Activated naive CD4-positive, alpha-beta T cell treated with anti-CD3 and anti-CD28 coated beads, Interleukin-2, amount 10 ng/mL, durations not matched to agents 5 hours and 36 hours (primary cell): ENCODE data around the gene TP53I13. TPM values are rescaled to one million over a fixed set of nuclear protein-coding genes. Genes with fewer than 3 reads are reported as not detected.

ENCODE experiments used
- total RNA-seq, 2 experiments: library from RNA; stranded (reverse); gene quantifications; one replicate each; pipeline ENCODE4 v1.2.3, GENCODE V29; 2021

Gene TP53I13, protein sequence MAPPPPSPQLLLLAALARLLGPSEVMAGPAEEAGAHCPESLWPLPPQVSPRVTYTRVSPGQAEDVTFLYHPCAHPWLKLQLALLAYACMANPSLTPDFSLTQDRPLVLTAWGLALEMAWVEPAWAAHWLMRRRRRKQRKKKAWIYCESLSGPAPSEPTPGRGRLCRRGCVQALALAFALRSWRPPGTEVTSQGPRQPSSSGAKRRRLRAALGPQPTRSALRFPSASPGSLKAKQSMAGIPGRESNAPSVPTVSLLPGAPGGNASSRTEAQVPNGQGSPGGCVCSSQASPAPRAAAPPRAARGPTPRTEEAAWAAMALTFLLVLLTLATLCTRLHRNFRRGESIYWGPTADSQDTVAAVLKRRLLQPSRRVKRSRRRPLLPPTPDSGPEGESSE
- 100 to 1,000 TPM; 120 TPM for total RNA-seq

DNA sequence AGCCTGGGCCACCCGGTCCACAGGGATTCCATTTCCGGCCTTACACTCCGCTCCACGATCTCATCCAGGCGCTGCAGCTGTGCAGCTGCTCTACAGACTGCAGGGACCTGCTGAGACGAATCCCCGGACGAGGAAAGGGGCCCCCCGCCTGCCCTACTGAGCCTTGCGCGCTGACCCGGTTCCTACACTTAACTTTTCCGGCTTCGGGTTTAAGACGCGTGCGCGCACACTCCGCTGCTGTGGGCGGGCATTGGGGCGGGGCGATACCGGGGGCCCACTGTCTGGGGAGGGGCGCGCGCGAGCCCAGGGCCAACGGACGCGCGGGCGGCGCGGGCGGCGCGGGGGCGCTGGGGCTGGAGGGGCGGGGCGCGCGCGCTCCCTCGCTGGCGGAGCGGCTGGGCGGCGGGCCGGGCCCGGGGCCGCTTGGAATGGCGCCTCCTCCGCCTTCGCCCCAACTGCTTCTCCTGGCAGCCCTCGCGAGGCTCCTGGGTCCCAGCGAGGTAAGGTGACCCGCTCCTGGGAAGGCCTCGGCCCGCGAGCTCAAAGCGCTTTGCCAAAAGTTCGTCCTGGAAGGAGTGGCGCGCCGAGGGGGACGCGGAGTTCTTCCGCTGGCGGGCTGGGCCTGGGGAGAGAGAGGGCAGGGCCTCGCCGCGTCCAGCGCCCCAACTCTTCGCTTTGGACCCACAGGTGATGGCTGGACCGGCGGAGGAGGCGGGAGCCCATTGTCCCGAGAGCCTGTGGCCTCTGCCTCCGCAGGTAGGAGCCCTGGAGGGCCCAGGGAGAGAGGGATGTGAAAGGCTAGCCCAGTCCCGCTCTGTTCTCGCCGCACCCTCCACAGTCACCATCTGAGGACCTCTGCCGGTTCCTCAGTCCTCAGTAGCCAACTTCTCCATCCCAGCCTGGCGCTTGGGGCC, at the start of gene TP53I13:
TSS of gene TP53I13 (plus strand) at position 371 of the 914 bp plus-strand sequence. CDS start at position 429, 58 bp downstream.

DNA sequence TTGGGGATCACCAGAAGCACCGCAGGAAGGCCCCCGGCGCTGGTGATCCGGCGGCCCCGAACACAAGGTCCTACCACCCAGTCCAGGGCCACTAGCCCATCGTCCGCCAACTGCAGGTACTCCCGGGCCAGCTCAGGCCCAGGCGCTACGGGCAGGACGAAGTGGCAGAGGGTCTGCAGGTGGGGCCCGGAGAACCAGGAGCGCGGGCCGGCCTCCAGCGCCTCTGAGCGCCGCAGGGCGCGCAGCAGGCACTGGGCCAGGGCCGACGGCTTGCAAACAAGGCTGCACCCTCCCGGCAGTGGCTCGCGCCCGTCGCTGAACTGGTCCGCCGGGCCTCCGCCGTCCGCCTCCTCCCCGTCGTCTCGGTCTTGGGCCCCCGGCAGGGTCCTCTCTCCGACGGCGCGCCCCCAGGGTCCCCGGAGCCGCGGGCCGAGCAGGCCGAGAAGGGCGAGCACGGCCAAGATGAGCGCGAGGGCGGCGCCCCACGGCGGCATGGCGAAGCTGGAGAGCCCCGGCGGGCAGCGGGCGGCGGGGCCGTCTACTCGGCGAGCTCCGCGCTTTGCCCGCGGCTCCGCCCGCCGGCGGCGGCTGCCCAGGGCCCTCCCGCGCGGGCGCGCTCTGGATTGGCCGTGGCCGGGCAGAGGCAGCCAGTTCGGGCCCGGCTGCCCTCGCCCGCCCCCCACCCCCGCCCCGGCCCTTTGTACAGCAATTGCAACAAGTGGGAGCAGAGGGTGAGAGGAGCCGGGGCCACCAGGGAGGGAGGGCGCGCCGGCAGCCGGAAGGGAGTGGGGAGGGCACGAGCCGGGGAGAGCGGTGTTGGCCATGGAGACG, 1.8 kb upstream of the TP53I13 start, which contains the start of gene ABHD15:
TSS of gene ABHD15 (minus strand) at position 565 of the 831 bp plus-strand sequence. CDS start at position 494, 71 bp downstream.

DNA sequence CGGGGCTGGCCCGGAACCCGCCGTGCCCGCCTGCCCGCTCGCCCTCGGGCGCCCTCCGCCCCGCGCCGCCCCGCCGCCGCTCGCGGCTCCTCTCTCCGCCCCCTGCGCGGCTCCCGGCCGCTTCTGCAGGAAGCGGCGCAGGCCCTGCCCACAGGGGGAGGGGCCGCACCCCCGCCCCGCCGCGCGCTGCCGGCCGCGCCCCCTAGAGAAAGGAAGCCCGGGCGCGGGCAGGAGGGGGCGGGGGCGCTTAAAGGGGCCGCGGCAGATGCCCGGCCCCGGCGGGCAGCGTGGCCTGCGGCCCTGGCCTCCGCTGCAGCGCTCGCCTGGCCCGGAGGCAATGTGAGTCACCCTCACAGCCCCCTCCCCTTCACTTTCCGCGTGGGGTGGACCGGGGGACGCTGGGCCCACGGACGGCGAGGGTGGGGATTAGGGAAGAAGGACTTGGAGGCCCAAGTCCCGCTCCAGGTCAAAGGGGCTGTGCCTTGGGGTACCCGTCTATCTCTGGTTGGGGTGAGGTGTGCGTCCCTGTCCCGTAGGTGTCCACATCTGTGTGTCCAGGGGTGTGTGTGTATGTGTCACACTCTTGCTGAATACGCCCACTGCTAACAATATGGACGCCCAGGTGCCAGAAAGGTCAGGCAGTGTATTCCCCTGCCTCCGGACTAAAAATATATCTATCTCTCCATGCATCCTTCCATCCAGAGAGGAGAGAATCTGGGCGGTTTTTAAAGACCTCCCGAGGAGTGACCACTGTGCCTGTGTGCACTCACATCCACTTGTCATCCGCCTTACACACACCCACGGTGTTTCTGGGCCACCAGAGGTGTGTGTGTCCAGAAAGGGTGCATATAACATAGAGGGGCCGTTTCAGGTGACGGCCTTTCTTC, 21.3 kb downstream of the TP53I13 start, which contains the start of gene GIT1:
TSS of gene GIT1 (minus strand) at position 125 of the 887 bp plus-strand sequence. CDS start 270 bp downstream, outside the sequence.

DNA sequence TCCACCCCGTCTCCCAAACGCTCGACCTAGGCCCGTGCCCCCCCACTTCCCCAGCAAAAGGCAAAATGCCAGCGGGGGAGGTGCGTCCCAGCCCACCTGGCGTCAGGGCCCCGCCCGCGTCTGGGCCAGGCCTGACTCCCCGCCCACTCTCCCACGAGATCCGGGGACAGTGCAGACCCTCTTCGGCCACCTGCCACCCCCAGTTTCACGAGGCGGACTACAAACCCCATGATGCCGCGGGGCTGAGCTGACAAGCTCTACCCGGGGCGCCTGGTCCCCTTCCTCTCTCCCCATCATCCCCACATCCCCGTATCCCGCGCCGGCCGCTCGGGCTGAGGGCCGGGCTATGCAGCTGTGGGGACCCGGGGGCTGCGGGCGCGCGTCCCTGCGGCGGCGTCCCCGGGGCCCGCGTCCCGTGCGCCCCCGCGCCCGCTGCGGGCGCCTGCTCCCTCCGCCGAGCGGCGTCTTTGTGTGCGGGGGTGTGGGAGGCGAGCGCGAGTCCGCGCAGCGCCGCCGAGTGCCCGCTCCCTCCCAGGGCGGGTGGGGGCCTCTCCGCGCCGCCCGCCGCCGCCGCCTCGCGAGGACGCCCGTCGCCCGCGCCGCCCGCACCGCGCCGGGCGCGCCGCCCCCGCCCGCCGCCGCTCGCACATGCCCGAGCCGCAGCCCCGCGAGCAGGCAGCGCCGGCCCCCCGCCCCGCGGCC, 24.5 kb downstream of the TP53I13 start, which contains the start of gene ANKRD13B:
TSS of gene ANKRD13B (plus strand) at position 283 of the 702 bp plus-strand sequence. CDS start 490 bp downstream, outside the sequence.

Other genes with a start within 250 kb of the TP53I13 start
- 10 to 100 TPM; 48.8 to 52.7 TPM for gene TAOK1, start 178.3 kb upstream of the TP53I13 start, total RNA-seq
- 10 to 100 TPM; 18.0 to 18.1 TPM for gene ABHD15, start 1.7 kb upstream of the TP53I13 start, total RNA-seq
- 10 to 100 TPM; 73.9 to 79.2 TPM for gene GIT1, start 20.9 kb downstream of the TP53I13 start, total RNA-seq
- gene ANKRD13B, start 24.4 kb downstream of the TP53I13 start, total RNA-seq, result 1 to 10 TPM; 7.2 to 8.1 TPM
- gene CORO6, start 54.2 kb downstream of the TP53I13 start, total RNA-seq, result 1 to 10 TPM; 4.5 to 4.9 TPM